Endothelial cell of umbilical vein (primary cell): ENCODE results near the gene NOD2. TPM values are rescaled to one million over a fixed set of nuclear protein-coding genes. Genes with fewer than 3 reads are reported as not detected.

Experiments used
- BruUV-seq: library from RNA; stranded (reverse); fragments of 400-500 nt; replicated peaks from 2 replicates; lab custom pipeline; 2021; lab: Mats Ljungman, UMichigan
- CTCF ChIA-PET: fragments of 300-600, 350-600 bp; sonication (Branson Sonifier 250); formaldehyde crosslinking; loops from one replicate; lab custom pipeline; 2021; ENCODE audit warnings: antibody characterized with exemption, inconsistent platforms; lab: Charles Lee
- POLR2A ChIA-PET: fragments of 300-600, 350-600 bp; sonication (Branson Sonifier 250); formaldehyde crosslinking; loops from one replicate; lab custom pipeline; 2021; ENCODE audit warnings: antibody characterized with exemption, inconsistent platforms; lab: Charles Lee
- DNase-seq: peaks from one replicate; pipeline ENCODE4 v3.0.0-alpha.2; 2011; ENCODE audit warnings: low read depth, low spot score
- FAIRE-seq: peaks from 2 replicates; lab custom pipeline; 2011; peaks lifted over from hg19 to GRCh38; lab: Jason Lieb, UNC
- H2AFZ ChIP-seq: 2 replicates; pipeline ENCODE4 v1.6.0; 2012; ENCODE audit warnings: low read depth, low read length, control low read depth, inconsistent platforms
- H3K27ac ChIP-seq: 2 replicates; pipeline ENCODE4 v1.5.1; 2011; ENCODE audit warnings: low read depth, mild to moderate bottlenecking, control low read depth, low read length, moderate library complexity; ENCODE audit not compliant: insufficient read depth
- H3K27me3 ChIP-seq, 2 experiments: 2 replicates each; pipeline versions ENCODE4 v1.6.0 to v1.6.1; 2011; ENCODE audit warnings: low read length in 2 of 2, mixed read lengths in 1 of 2; ENCODE audit not compliant: control insufficient read depth in 2 of 2, insufficient read depth in 2 of 2
- H3K36me3 ChIP-seq, 2 experiments: 2 replicates in 1 of 2; 3 replicates in 1 of 2; pipeline ENCODE4 v1.5.1; 2011; ENCODE audit warnings: low read length in 2 of 2, mild to moderate bottlenecking in 1 of 2, moderate library complexity in 1 of 2; ENCODE audit not compliant: control insufficient read depth in 2 of 2, insufficient read depth in 2 of 2; ENCODE audit errors: extremely low read depth in 1 of 2
- H3K4me1 ChIP-seq: 3 replicates; pipeline ENCODE4 v1.5.1; 2011; ENCODE audit warnings: mild to moderate bottlenecking, low read length; ENCODE audit not compliant: control insufficient read depth, insufficient read depth; ENCODE audit errors: extremely low read depth
- H3K4me2 ChIP-seq: 2 replicates; pipeline ENCODE4 v1.6.1; 2011; ENCODE audit warnings: low read length, control low read depth, mixed read lengths; ENCODE audit not compliant: insufficient read depth
- H3K4me3 ChIP-seq, 3 experiments: fragments of 200-600 bp in 1 of 3; sonication (generic), shearing (Covaris generic) in 1 of 3; replicated peaks in 1 of 3; 2 replicates each; pipeline ENCODE4 v1.5.1; 2011 to 2016; ENCODE audit warnings: control low read depth in 3 of 3, low read length in 3 of 3, mild to moderate bottlenecking in 2 of 3, inconsistent platforms in 1 of 3, low read depth in 1 of 3, moderate library complexity in 1 of 3; ENCODE audit not compliant: insufficient read depth in 1 of 3
- H3K79me2 ChIP-seq: 2 replicates; pipeline ENCODE4 v1.6.0; 2012; ENCODE audit warnings: low read length, inconsistent platforms; ENCODE audit not compliant: control insufficient read depth, insufficient read depth
- H3K9ac ChIP-seq: replicated peaks from 2 replicates; pipeline ENCODE3; 2011; ENCODE audit warnings: low read length, control low read depth; ENCODE audit not compliant: insufficient read depth; ENCODE audit errors: extremely low read depth
- H3K9me1 ChIP-seq: replicated peaks from 3 replicates; pipeline ENCODE4 v1.6.0; 2011; ENCODE audit warnings: mild to moderate bottlenecking, low read length; ENCODE audit not compliant: control insufficient read depth, insufficient read depth; ENCODE audit errors: extremely low read depth
- H3K9me3 ChIP-seq: replicated peaks from 2 replicates; pipeline ENCODE4 v1.5.1; 2012; ENCODE audit warnings: low read length, inconsistent platforms; ENCODE audit not compliant: control insufficient read depth, insufficient read depth
- H4K20me1 ChIP-seq: replicated peaks from 2 replicates; pipeline ENCODE3; 2011; ENCODE audit warnings: mild to moderate bottlenecking, low read length; ENCODE audit not compliant: control insufficient read depth, insufficient read depth; ENCODE audit errors: extremely low read depth
- EZH2 ChIP-seq: IDR thresholded peaks from 2 replicates; pipeline ENCODE4 v1.6.1; 2012; ENCODE audit warnings: borderline replicate concordance, low read depth, mild to moderate bottlenecking, moderate library complexity, low read length, inconsistent platforms; ENCODE audit not compliant: severe bottlenecking
- FOS ChIP-seq: IDR thresholded peaks from 2 replicates; pipeline ENCODE4 v1.6.1; 2011; ENCODE audit warnings: mild to moderate bottlenecking, low read length, moderate library complexity, borderline replicate concordance; ENCODE audit not compliant: insufficient read depth
- GATA2 ChIP-seq: IDR thresholded peaks from 2 replicates; pipeline ENCODE4 v1.7.0; 2011; ENCODE audit warnings: low read depth, mild to moderate bottlenecking, moderate library complexity, mixed read lengths, low read length; ENCODE audit not compliant: insufficient read length, insufficient read depth
- JUN ChIP-seq: IDR thresholded peaks from 2 replicates; pipeline ENCODE4 v1.6.1; 2011; ENCODE audit warnings: borderline replicate concordance, low read depth; ENCODE audit not compliant: insufficient read length, insufficient read depth
- MYC ChIP-seq: IDR thresholded peaks from one replicate; pipeline ENCODE4 v1.6.1; 2011; ENCODE audit warnings: mild to moderate bottlenecking, low read depth, low read length
- POLR2A ChIP-seq: IDR thresholded peaks from 2 replicates; pipeline ENCODE4 v1.6.1; 2012; ENCODE audit warnings: low read depth, mild to moderate bottlenecking, control low read depth, low read length
- POLR2AphosphoS5 ChIP-seq: IDR thresholded peaks from 2 replicates; pipeline ENCODE4 v1.6.1; 2012; ENCODE audit warnings: low read depth, mild to moderate bottlenecking, control low read depth, low read length, moderate library complexity; ENCODE audit not compliant: insufficient read depth
- dilution Hi-C: fragments of 300-500 bp; cut with MboI; formaldehyde crosslinking; loops from one replicate; pipeline ENCODE4 v1.15.0; 2019; ENCODE audit warnings: low sequenced_read_pairs; ENCODE audit not compliant: extremely low pct_ligation_motif_present
- intact Hi-C: fragments of 100-400 bp; cut with micrococcal nuclease; formaldehyde crosslinking; loops from one replicate; pipeline ENCODE4 v1.10.0; 2022
- polyA plus RNA-seq, 4 experiments: library from polyadenylated mRNA; depleted of rRNA in 3 of 4; stranded (reverse) in 3 of 4; unstranded in 1 of 4; fragments of >200 nt; gene quantifications; 2 replicates each; pipeline versions ENCODE4 v1.2.1 to v1.2.3, GENCODE V29; 2011 to 2012; ENCODE audit warnings: missing spikeins in 1 of 4
- total RNA-seq: library from RNA; stranded (reverse); gene quantifications from 2 replicates; pipeline ENCODE4 v1.2.3, GENCODE V29; 2021
- TF ChIP-seq, protein P1 (sequence below): IDR thresholded peaks from 2 replicates; pipeline ENCODE4 v1.6.1; 2011; ENCODE audit not compliant: insufficient read depth, insufficient read length
- TF ChIP-seq, protein P2 (sequence below), 2 donors: IDR thresholded peaks; 1 replicate in 1 of 2; 2 replicates in 1 of 2; pipeline ENCODE4 v1.5.1; 2011; ENCODE audit warnings: low read length in 2 of 2, mild to moderate bottlenecking in 2 of 2, moderate library complexity in 2 of 2, control low read depth in 1 of 2, inconsistent platforms in 1 of 2, low read depth in 1 of 2; ENCODE audit not compliant: insufficient read depth in 1 of 2; ENCODE audit errors: extremely low read depth in 1 of 2

Gene NOD2
- total and polyA plus RNA-seq, 2 donors (not counting 3 experiments of a cell fraction or from before 2014, with no cell fraction given) = 0.07 to 0.58 TPM

DNA sequence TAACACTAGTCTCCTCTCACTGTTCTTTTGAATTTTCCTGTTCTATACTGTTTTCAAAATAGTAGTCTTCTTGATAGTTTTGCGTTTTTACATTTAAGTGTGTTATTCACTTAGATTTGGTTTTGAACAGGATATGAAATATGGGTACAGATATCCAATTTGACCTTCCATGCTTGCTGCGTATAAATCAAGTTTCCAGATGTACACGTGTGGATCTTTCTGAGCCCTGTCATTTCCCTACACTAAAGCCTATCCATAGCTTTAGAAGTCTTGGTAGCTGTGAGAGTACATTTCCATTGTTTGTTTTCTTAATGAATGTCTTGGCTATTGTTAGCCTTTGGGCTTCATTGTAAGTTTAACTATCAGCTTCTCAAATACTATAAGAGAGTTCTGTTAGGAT is 68.8 kb downstream of the NOD2 start:
- Histone ChIP-seq H3K9me3 (no peaks in the 10 kb centered on the region), H4K20me1 (no peaks in the 10 kb centered on the region), H3K4me3 (no peak overlapping the region), H3K36me3 (no peaks in the 10 kb centered on the region), H3K27me3 (no peaks in the 10 kb centered on the region), H2AFZ (no peak overlapping the region), H3K79me2 (peaks cover 4% of the 10 kb centered on the region), H3K27ac (no peak overlapping the region), H3K9me1 (peaks cover 2% of the 10 kb centered on the region), H3K4me2 (no peak overlapping the region), H3K9ac (no peak overlapping the region), H3K4me1 (no peaks in the 10 kb centered on the region)
- dilution Hi-C loops (no loop called here), intact Hi-C loops (no loop called here)
- DNase-seq = peak; percentile 58
- no TSS peak for BruUV-seq
- ChIA-PET CTCF (interaction anchor here (0.7 to 2.0 kb wide), 3 partner anchors 17 to 97 kb away, joined by 3 to 14 read pairs (median 8); no protein-coding TSS in a partner anchor), POLR2A (no interaction called here)
- FAIRE-seq = no peak
- TF ChIP-seq JUN (no peak), FOS (no peak), POLR2A (no peak), EZH2 (no peak), POLR2AphosphoS5 (no peak), GATA2 (no peak), MYC (no peak)
- TF ChIP-seq, protein P1, sequence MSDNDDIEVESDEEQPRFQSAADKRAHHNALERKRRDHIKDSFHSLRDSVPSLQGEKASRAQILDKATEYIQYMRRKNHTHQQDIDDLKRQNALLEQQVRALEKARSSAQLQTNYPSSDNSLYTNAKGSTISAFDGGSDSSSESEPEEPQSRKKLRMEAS = no peak
- TF ChIP-seq, protein P2, sequence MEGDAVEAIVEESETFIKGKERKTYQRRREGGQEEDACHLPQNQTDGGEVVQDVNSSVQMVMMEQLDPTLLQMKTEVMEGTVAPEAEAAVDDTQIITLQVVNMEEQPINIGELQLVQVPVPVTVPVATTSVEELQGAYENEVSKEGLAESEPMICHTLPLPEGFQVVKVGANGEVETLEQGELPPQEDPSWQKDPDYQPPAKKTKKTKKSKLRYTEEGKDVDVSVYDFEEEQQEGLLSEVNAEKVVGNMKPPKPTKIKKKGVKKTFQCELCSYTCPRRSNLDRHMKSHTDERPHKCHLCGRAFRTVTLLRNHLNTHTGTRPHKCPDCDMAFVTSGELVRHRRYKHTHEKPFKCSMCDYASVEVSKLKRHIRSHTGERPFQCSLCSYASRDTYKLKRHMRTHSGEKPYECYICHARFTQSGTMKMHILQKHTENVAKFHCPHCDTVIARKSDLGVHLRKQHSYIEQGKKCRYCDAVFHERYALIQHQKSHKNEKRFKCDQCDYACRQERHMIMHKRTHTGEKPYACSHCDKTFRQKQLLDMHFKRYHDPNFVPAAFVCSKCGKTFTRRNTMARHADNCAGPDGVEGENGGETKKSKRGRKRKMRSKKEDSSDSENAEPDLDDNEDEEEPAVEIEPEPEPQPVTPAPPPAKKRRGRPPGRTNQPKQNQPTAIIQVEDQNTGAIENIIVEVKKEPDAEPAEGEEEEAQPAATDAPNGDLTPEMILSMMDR (IDR thresholded peaks at IDR 0.05; ENCODE audit: extremely low read depth in 1 of 2, insufficient read depth in 1 of 2, low read depth in 1 of 2, low read length in 2 of 2) = no peak
